Mucosa of descending colon (tissue), 3 donors: ENCODE measurements around the gene RPS15A. TPM values are rescaled to one million over a fixed set of nuclear protein-coding genes. Genes with fewer than 3 reads are reported as not detected.

Source experiments
- ATAC-seq: fragments of 200-7000 bp; cut with Tn5 transposase; one replicate; pipeline ENCODE4 v1.9.1; 2020; ENCODE audit warnings: mild to moderate bottlenecking, moderate library complexity
- DNase-seq, 3 donors: peaks; one replicate each; pipeline ENCODE4 v3.0.0-alpha.2; 2020
- H3K36me3 ChIP-seq: fragments of 200-600 bp; one replicate; pipeline ENCODE4 v1.8.0; 2021; ENCODE audit warnings: low read depth, mild to moderate bottlenecking
- H3K4me1 ChIP-seq: fragments of 200-600 bp; one replicate; pipeline ENCODE4 v1.8.0; 2021; ENCODE audit warnings: low read depth, mild to moderate bottlenecking
- H3K4me3 ChIP-seq: fragments of 200-600 bp; one replicate; pipeline ENCODE4 v1.8.0; 2021; ENCODE audit warnings: mild to moderate bottlenecking
- H3K9me3 ChIP-seq: fragments of 200-600 bp; one replicate; pipeline ENCODE4 v1.8.0; 2021; ENCODE audit warnings: mild to moderate bottlenecking
- intact Hi-C, 2 donors: fragments of 100-400 bp; cut with DNase I in 1 of 2; cut with micrococcal nuclease in 1 of 2; formaldehyde crosslinking; loops; one replicate each; pipeline versions ENCODE4 v1.11.0 to v1.11.1; 2022; cut with DNase I, micrococcal nuclease
- long read RNA-seq, 2 donors: library from polyadenylated mRNA; unstranded; transcript quantifications; one replicate each; pipeline ENCODE4 v2.0.0, GENCODE V29; 2019 to 2021
- total RNA-seq, 3 donors: library from RNA; stranded (reverse); fragmentation: NEBNext Ultra II Directional in 2 of 3; extraction: Animal tissue kit (Norgen Biotek cat#: 25700) in 2 of 3; gene quantifications; one replicate each; pipeline versions ENCODE4 v1.2.1 to v1.2.4, GENCODE V29; 2021 to 2023
- TF ChIP-seq, protein P1 (sequence below): fragments of 200-600 bp; IDR thresholded peaks from one replicate; pipeline ENCODE4 v1.8.0; 2022; ENCODE audit warnings: antibody characterized with exemption, mild to moderate bottlenecking
- donor health status: DM: no; HTN: no; CAD: no; lungs with moderate emphysema.
- donor health status: DM: no; HTN: no; CAD: no.
- donor health status: DM: no; HTN: yes; CAD: no.

The RPS15A gene
- 1,000 to 10,000 TPM in 1 of 3 donors, 100 to 1,000 TPM in 2; 898 to 1,128 (median 938) TPM for total RNA-seq
- long read RNA-seq, donor 1, transcript RPS15A-203 (5 exons, 525 nt): major isoform, 493 of 529 reads
- long read RNA-seq, donor 1, transcript RPS15A-201 (5 exons, 2,203 nt): minor isoform, 26 of 529 reads
- long read RNA-seq, donor 1, partial matches to known transcripts: 4 of 529 reads
- long read RNA-seq, donor 1, other reads (novel, unspliced or antisense): 2 of 529 reads
- long read RNA-seq, donor 2, transcript RPS15A-201 (5 exons, 2,203 nt): minor isoform, 24 of 793 reads
- long read RNA-seq, donor 2, transcript RPS15A-203 (5 exons, 525 nt): major isoform, 551 of 793 reads
- long read RNA-seq, donor 2, partial matches to known transcripts: 205 of 793 reads
- long read RNA-seq, donor 2, other reads (novel, unspliced or antisense): 6 of 793 reads

- intact Hi-C loops: no loop called here
- peaks cover 19% of the 10 kb centered on the region for H3K4me1 ChIP-seq
- ATAC-seq (peak; percentile 98), DNase-seq (peak; percentile 91 to 95 (median 95))
- TF ChIP-seq, protein P1, sequence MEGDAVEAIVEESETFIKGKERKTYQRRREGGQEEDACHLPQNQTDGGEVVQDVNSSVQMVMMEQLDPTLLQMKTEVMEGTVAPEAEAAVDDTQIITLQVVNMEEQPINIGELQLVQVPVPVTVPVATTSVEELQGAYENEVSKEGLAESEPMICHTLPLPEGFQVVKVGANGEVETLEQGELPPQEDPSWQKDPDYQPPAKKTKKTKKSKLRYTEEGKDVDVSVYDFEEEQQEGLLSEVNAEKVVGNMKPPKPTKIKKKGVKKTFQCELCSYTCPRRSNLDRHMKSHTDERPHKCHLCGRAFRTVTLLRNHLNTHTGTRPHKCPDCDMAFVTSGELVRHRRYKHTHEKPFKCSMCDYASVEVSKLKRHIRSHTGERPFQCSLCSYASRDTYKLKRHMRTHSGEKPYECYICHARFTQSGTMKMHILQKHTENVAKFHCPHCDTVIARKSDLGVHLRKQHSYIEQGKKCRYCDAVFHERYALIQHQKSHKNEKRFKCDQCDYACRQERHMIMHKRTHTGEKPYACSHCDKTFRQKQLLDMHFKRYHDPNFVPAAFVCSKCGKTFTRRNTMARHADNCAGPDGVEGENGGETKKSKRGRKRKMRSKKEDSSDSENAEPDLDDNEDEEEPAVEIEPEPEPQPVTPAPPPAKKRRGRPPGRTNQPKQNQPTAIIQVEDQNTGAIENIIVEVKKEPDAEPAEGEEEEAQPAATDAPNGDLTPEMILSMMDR: no peak
- peak within 1 kb of the TSS; percentile 80 for H3K4me3 ChIP-seq
- no peaks in the 10 kb centered on the region for H3K9me3 ChIP-seq
- H3K36me3 ChIP-seq: no peaks in the 10 kb centered on the region
Measured at GRCh38 chr16:18789850-18790706, at the start of gene RPS15A. TSS of gene RPS15A (minus strand) at chr16:18790334. CDS start at chr16:18789113, 1,221 bp downstream.

- TF ChIP-seq, protein P1: no peak
- ATAC-seq (peak; percentile 92), DNase-seq (peak in 1 of 3 donors; percentile 66)
- Histone ChIP-seq H3K9me3 (no peaks in the 10 kb centered on the region), H3K4me1 (peaks cover 4% of the 10 kb centered on the region), H3K4me3 (no peak overlapping the region), H3K36me3 (peaks cover 16% of the 10 kb centered on the region)
- intact Hi-C loops: no loop called here
Measured at GRCh38 chr16:18839555-18839954, 49.4 kb upstream of the RPS15A start.

- TF ChIP-seq, protein P1: no peak
- Histone ChIP-seq H3K4me3 (no peak overlapping the region), H3K4me1 (peaks cover 8% of the 10 kb centered on the region), H3K9me3 (no peaks in the 10 kb centered on the region), H3K36me3 (peaks cover 16% of the 10 kb centered on the region)
- ATAC-seq (no peak), DNase-seq (no peak)
- intact Hi-C loops: no loop called here
Measured at GRCh38 chr16:18836702-18837101, 46.6 kb upstream of the RPS15A start.

GRCh38 chr16:18834864-18835263, 44.7 kb upstream of the RPS15A start:
- ATAC-seq (peak; percentile 27), DNase-seq (peak in 1 of 3 donors; percentile 18)
- intact Hi-C loops: no loop called here
- Histone ChIP-seq H3K4me1 (peaks cover 8% of the 10 kb centered on the region), H3K36me3 (peaks cover 17% of the 10 kb centered on the region), H3K4me3 (no peak overlapping the region), H3K9me3 (no peaks in the 10 kb centered on the region)
- TF ChIP-seq, protein P1: no peak

DNA sequence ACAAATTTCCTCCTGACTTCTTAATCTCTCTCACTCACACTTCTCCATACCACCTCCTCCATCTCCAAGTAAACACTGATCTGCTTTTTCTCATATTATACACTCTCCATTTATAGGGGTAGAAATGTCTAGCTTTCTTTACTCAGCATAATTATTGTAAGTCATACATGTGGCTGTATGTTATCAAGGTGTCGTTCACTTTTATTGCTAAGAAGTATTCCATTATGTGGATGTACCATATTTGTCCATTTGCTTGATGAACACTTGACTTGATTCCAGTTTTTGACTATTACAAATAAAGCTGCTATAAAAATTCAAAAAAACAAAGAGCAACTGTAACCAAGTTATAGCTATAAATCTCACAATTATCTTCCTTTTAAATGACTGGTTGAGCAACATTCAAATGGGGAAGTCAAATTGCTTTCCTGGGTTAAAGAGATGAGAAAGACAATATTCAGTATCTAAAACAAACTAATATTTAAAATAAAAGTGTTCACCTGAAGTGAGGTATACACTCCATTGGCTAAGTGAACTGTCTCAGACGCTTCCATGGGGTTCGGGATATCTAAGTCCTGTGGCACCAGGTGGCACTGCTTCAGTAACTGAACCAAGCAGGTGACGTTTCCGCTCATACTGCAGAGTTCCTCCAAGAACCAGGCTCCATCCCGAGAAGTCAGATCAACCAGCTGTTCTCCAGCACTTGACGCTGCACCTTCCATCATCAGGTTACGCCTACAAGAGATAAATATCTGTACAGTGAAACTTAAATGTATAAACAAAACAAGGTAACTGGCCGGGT, 43.8 kb upstream of the RPS15A start:
- H3K9me3 ChIP-seq: no peaks in the 10 kb centered on the region
- ATAC-seq (peak; percentile 75), DNase-seq (peak in 1 of 3 donors; percentile 31)
- peaks cover 8% of the 10 kb centered on the region for H3K4me1 ChIP-seq
- intact Hi-C loops: no loop called here
- H3K36me3 ChIP-seq: peaks cover 21% of the 10 kb centered on the region
- no peak overlapping the region for H3K4me3 ChIP-seq
- TF ChIP-seq, protein P1: no peak
